Testis (tissue), 3 donors: Measurements from ENCODE around the gene SSBP2. TPM values are rescaled to one million over a fixed set of nuclear protein-coding genes. Genes with fewer than 3 reads are reported as not detected.

Experiments used
- DNase-seq: peaks from one replicate; pipeline ENCODE4 v3.0.0-alpha.2; 2019
- H3K27ac ChIP-seq, 2 donors: fragments of 200-600 bp; sonication (generic); one replicate each; pipeline ENCODE4 v1.5.1; 2019
- H3K27me3 ChIP-seq: fragments of 200-600 bp; sonication (generic); one replicate; pipeline ENCODE4 v1.5.1; 2019
- H3K36me3 ChIP-seq: fragments of 200-600 bp; sonication (generic); one replicate; pipeline ENCODE4 v1.5.1; 2017; ENCODE audit warnings: low read depth; ENCODE audit errors: missing control alignments
- H3K4me1 ChIP-seq: fragments of 200-600 bp; sonication (generic); one replicate; pipeline ENCODE4 v1.5.1; 2019
- H3K4me3 ChIP-seq, 2 donors: fragments of 200-600 bp; sonication (generic); one replicate each; pipeline ENCODE4 v1.5.1; 2017 to 2019
- H3K9me3 ChIP-seq: fragments of 200-600 bp; sonication (generic); one replicate; pipeline ENCODE4 v1.5.1; 2017
- POLR2A ChIP-seq: fragments of 450-650 bp; IDR thresholded peaks from one replicate; pipeline ENCODE4 v1.6.1; 2017; ENCODE audit warnings: antibody characterized with exemption, mild to moderate bottlenecking, moderate library complexity
- WGBS, 2 donors: methylation state at CpG; one replicate each; pipeline ENCODE4 v1.1.5; 2018; 5-methylcytosine and 5-hydroxymethylcytosine counted together
- intact Hi-C: fragments of 100-400 bp; cut with DNase I; formaldehyde crosslinking; loops from one replicate; pipeline ENCODE4 v1.15.1; 2023; ENCODE audit warnings: low total_unique reads
- polyA plus RNA-seq: library from polyadenylated mRNA; stranded (reverse); fragments of 350-450 nt; fragmentation: Illumina TruSeq; extraction: RNeasy Lipid Tissue Mini Kit (QIAGEN cat#74804); gene quantifications from one replicate; pipeline ENCODE4 v1.2.3, GENCODE V29; 2014; ENCODE audit warnings: low read depth, low replicate concordance; ENCODE audit not compliant: insufficient read depth
- total RNA-seq, 2 donors: library from RNA; depleted of rRNA; stranded (reverse); fragments of >200 nt; gene quantifications; one replicate each; pipeline ENCODE4 v1.2.3, GENCODE V29; 2016
- TF ChIP-seq, protein P1 (sequence below), 3 experiments: fragments of 450-650 bp in 2 of 3; fragments of 200-600 bp in 1 of 3; sonication (generic) in 1 of 3; IDR thresholded peaks; one replicate each; pipeline ENCODE4 v1.5.1; 2016 to 2019; ENCODE audit warnings: antibody characterized with exemption in 3 of 3, mild to moderate bottlenecking in 2 of 3, moderate library complexity in 1 of 3

The SSBP2 gene
- total and polyA plus RNA-seq, 3 donors from 2014 or later: 17.5 to 27.6 (median 22.7) TPM

DNA sequence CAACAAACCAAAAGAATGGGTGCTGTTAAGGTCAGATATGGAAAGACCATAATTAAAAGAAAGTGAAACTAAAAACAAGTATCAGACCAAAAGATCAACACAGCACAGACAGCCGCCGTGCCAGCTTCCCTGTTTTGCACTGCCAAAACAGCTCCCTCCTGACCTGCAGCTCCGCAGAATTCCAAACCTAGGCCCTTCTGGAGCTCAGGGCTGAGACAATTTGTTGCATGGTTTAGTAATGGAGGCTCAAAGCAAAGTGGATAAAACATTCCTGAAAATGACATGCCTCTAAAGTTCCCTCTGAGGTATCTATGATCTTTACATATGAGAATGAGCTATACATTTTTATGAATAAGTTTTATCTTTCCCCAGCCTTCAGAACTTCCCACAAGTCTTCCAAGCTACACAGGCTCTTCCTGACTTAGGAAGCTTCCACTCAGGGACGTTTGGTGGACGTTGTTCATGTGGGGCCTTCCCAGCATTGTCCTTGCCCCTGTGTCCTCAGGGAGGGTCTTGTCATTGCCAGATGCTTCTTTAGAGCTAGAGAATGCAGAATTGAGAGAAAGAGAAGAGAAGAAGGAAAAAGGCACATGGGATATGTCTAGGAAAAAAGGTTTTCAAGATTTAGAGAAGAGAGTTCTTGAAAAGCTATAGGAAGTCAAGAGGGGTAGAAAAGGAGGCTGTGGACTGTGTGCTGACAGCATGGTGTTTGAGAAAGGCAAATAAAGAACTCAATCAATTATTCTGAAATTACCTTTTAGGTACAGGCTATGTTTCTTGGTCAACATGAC, 28.4 kb upstream of the SSBP2 start:
- no peaks in the 10 kb centered on the region for H3K27me3 ChIP-seq
- no peaks in the 10 kb centered on the region for H3K36me3 ChIP-seq
- DNase-seq: peak; percentile 51
- WGBS, 2 donors: 38 to 58% methylated on average over 5 of the region's 5 CpGs
- peak overlapping the region; percentile 22 to 78 for H3K27ac ChIP-seq
- H3K4me3 ChIP-seq: no peak overlapping the region
- no peaks in the 10 kb centered on the region for H3K9me3 ChIP-seq
- TF ChIP-seq POLR2A: no peak
- TF ChIP-seq, protein P1, sequence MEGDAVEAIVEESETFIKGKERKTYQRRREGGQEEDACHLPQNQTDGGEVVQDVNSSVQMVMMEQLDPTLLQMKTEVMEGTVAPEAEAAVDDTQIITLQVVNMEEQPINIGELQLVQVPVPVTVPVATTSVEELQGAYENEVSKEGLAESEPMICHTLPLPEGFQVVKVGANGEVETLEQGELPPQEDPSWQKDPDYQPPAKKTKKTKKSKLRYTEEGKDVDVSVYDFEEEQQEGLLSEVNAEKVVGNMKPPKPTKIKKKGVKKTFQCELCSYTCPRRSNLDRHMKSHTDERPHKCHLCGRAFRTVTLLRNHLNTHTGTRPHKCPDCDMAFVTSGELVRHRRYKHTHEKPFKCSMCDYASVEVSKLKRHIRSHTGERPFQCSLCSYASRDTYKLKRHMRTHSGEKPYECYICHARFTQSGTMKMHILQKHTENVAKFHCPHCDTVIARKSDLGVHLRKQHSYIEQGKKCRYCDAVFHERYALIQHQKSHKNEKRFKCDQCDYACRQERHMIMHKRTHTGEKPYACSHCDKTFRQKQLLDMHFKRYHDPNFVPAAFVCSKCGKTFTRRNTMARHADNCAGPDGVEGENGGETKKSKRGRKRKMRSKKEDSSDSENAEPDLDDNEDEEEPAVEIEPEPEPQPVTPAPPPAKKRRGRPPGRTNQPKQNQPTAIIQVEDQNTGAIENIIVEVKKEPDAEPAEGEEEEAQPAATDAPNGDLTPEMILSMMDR (IDR thresholded peaks at IDR 0.05): no peak
- H3K4me1 ChIP-seq: peaks cover 7% of the 10 kb centered on the region
- intact Hi-C loops: no loop called here

DNA sequence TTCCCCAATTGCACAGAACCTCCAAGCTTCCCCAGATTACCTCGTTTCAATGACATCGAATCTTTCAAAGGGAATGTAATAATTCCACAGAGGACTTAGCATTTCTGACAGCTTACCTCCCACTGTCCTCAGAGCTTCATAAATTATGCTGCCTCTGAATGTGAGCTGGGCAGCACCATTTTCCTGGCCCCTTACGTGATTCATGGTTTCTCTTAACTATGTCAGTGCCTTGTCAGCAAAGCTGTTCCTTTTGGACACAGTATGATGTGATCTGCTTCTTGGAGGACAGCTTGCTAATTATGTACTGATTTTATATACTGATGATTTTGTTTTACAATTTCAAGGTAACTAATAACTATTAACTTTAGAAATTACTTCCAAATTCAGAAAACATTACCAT, 27.7 kb upstream of the SSBP2 start:
- Histone ChIP-seq H3K27me3 (no peaks in the 10 kb centered on the region), H3K9me3 (no peaks in the 10 kb centered on the region), H3K36me3 (no peaks in the 10 kb centered on the region), H3K27ac (peak overlapping the region; percentile 22 to 78), H3K4me3 (no peak overlapping the region), H3K4me1 (peaks cover 7% of the 10 kb centered on the region)
- DNase-seq: no peak
- TF ChIP-seq, protein P1 (IDR thresholded peaks at IDR 0.05): no peak
- TF ChIP-seq POLR2A: no peak
- WGBS, 2 donors: 23 to 29% methylated on average over 3 of the region's 3 CpGs
- intact Hi-C loops: no loop called here

DNA sequence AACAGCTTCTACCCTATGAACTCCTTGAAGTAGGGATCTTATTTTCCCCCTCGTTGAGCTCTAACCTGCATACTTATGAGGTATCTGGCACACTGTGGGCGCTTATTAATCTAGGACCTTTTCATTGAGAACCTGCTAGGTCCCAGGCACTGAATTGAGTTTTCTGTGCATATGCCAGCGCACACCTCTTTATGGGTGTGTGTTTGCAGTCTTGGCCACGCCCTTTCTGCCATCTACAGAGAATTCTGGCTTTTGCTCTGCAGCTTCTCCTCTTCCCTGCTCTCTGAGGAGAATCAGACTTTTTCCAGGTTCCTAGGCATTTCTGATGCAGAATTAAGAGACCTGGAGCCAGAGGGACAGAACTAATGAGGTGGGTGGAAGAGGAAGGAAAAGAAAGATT, 25.4 kb upstream of the SSBP2 start:
- peaks cover 7% of the 10 kb centered on the region for H3K4me1 ChIP-seq
- no peak overlapping the region for H3K27ac ChIP-seq
- intact Hi-C loops: no loop called here
- TF ChIP-seq, protein P1 (IDR thresholded peaks at IDR 0.05): no peak
- TF ChIP-seq POLR2A: no peak
- no peak for DNase-seq
- no peaks in the 10 kb centered on the region for H3K27me3 ChIP-seq
- H3K36me3 ChIP-seq: no peaks in the 10 kb centered on the region
- 81 to 90% methylated on average over 4 of the region's 4 CpGs for WGBS, 2 donors
- H3K9me3 ChIP-seq: no peaks in the 10 kb centered on the region
- no peak overlapping the region for H3K4me3 ChIP-seq

DNA sequence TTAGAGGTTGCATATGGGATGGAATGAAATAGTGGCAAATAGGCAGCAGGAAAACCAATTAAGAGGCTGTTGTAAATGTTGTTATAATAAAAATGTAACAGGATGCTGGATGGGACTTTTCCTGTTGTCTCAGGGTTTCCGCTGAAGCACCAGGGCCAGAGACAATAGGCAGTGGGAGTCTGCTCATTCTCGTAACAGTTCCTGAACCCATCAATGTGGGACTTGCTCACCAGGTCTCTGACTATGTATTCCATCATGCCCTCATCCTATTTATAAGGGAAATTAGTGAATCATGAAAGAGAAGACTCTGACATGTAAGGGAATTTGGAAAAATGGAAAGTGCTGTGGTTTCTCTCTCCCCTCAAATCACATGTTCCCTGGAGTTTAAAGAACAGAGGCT, 23.5 kb upstream of the SSBP2 start:
- Histone ChIP-seq H3K27ac (peak overlapping the region in 1 of 2 donors; percentile 64), H3K36me3 (no peaks in the 10 kb centered on the region), H3K9me3 (no peaks in the 10 kb centered on the region), H3K27me3 (no peaks in the 10 kb centered on the region), H3K4me1 (peaks cover 3% of the 10 kb centered on the region), H3K4me3 (no peak overlapping the region)
- TF ChIP-seq POLR2A: no peak
- TF ChIP-seq, protein P1 (IDR thresholded peaks at IDR 0.05): no peak
- WGBS, 2 donors: 80 to 93% methylated on average over 2 of the region's 2 CpGs
- no peak for DNase-seq
- intact Hi-C loops: no loop called here

DNA sequence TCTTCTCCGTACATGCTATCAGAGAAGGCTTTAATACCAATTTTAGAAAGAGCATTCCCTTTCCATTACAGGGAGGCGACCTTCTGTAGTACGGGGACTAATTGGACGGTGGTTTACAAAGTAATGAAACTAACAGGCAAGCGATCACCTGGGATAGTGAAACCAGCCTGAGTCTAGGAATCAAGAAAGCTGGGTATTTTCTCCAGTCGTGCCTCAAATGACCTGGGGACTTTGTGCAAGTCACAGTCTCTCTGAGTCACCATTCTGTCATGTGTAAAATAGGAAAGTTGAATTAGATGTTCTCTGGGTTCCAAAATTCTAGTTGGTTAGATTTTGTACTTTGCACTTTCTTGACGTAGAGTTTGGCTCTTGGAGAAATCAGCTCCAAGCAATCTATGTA, 22.7 kb upstream of the SSBP2 start:
- Histone ChIP-seq H3K4me1 (no peaks in the 10 kb centered on the region), H3K4me3 (no peak overlapping the region), H3K27ac (peak overlapping the region; percentile 34 to 64), H3K36me3 (no peaks in the 10 kb centered on the region), H3K9me3 (no peaks in the 10 kb centered on the region), H3K27me3 (no peaks in the 10 kb centered on the region)
- no peak for TF ChIP-seq POLR2A
- TF ChIP-seq, protein P1 (IDR thresholded peaks at IDR 0.05): no peak
- no peak for DNase-seq
- intact Hi-C loops: no loop called here
- 59 to 67% methylated on average over 7 of the region's 7 CpGs for WGBS, 2 donors
